GM19239 (cell line): ENCODE data around the gene GPC3.
"Not testable (repeated sequence)": the region's sequence is repeated elsewhere in the genome, so short reads cannot be mapped to it uniquely, and the experiment has no call there.

Experiments used
- DNase-seq: peaks from one replicate; pipeline ENCODE4 v3.0.0; 2011; ENCODE audit warnings: low spot score; ENCODE audit not compliant: insufficient read length
- FAIRE-seq: peaks from 2 replicates; lab custom pipeline; 2011; peaks lifted over from hg19 to GRCh38; lab: Jason Lieb, UNC

GPC3 gene

GRCh38 chrX:133907606-133908005 lies 77.8 kb downstream of the GPC3 start:
- FAIRE-seq, result no peak
- DNase-seq, result no peak

- FAIRE-seq, result no peak
- DNase-seq, result no peak
These were observed 80.1 kb downstream of the GPC3 start for GRCh38 chrX:133905305-133905704.

GRCh38 chrX:133897593-133898163 lies 87.7 kb downstream of the GPC3 start:
- FAIRE-seq (no peak), DNase-seq (no peak)

- FAIRE-seq, result no peak
These were observed 93.1 kb downstream of the GPC3 start for GRCh38 chrX:133892337-133892736.

GRCh38 chrX:133888984-133889383 lies 96.4 kb downstream of the GPC3 start:
- no peak for DNase-seq
- FAIRE-seq, result no peak

More at GRCh38 chrX:133892337-133892736, 93.1 kb downstream of the GPC3 start:
- DNase-seq, result no peak

- not testable (repeated sequence) for DNase-seq, FAIRE-seq
These were observed 97.3 kb downstream of the GPC3 start for GRCh38 chrX:133888084-133888483.

- no peak for DNase-seq
- peak; percentile 45 for FAIRE-seq
These were observed 100.7 kb downstream of the GPC3 start for GRCh38 chrX:133884430-133885394.

- FAIRE-seq, result no peak
These were observed 103.5 kb downstream of the GPC3 start for GRCh38 chrX:133881893-133882292.

GRCh38 chrX:133881007-133881406 lies 104.4 kb downstream of the GPC3 start:
- DNase-seq (no peak), FAIRE-seq (no peak)

More at GRCh38 chrX:133881893-133882292, 103.5 kb downstream of the GPC3 start:
- DNase-seq, result no peak

- DNase-seq, result no peak
- FAIRE-seq, result no peak
These were observed 105.4 kb downstream of the GPC3 start for GRCh38 chrX:133880032-133880443.

GRCh38 chrX:133878710-133879109 lies 106.7 kb downstream of the GPC3 start:
- DNase-seq, result no peak
- FAIRE-seq, result no peak

GRCh38 chrX:133876646-133877045 lies 108.7 kb downstream of the GPC3 start:
- DNase-seq, result no peak
- FAIRE-seq, result no peak

- DNase-seq (no peak), FAIRE-seq (no peak)
These were observed 116.1 kb downstream of the GPC3 start for GRCh38 chrX:133869270-133869669.

- DNase-seq, result no peak
- FAIRE-seq, result no peak
These were observed 116.7 kb downstream of the GPC3 start for GRCh38 chrX:133868682-133869081.

GRCh38 chrX:133868250-133868649 lies 117.1 kb downstream of the GPC3 start:
- no peak for DNase-seq
- no peak for FAIRE-seq

GRCh38 chrX:133865761-133866471 lies 119.5 kb downstream of the GPC3 start:
- no peak for DNase-seq
- FAIRE-seq, result peak; percentile 82

GRCh38 chrX:133864236-133864635 lies 121.2 kb downstream of the GPC3 start:
- DNase-seq, result no peak
- no peak for FAIRE-seq

GRCh38 chrX:133859860-133860259 lies 125.5 kb downstream of the GPC3 start:
- DNase-seq, result no peak

GRCh38 chrX:133859336-133859735 lies 126.1 kb downstream of the GPC3 start:
- DNase-seq (no peak), FAIRE-seq (no peak)

More at GRCh38 chrX:133859860-133860259, 125.5 kb downstream of the GPC3 start:
- FAIRE-seq, result no peak

- FAIRE-seq (no peak), DNase-seq (no peak)
These were observed 127.6 kb downstream of the GPC3 start for GRCh38 chrX:133857640-133858269.
